BE2C (cell line): ENCODE measurements around the gene SLC44A1.

ENCODE experiments used
- DNase-seq: peaks from one replicate; pipeline ENCODE4 v3.0.0-alpha.2; 2020
- H3K27me3 ChIP-seq: fragments of 250-450 bp; sonication (Bioruptor Pico); 2 replicates; pipeline ENCODE4 v1.5.1; 2020; ENCODE audit warnings: mild to moderate bottlenecking
- H3K36me3 ChIP-seq: fragments of 250-450 bp; sonication (Bioruptor Pico); 2 replicates; pipeline ENCODE4 v1.5.1; 2020; ENCODE audit warnings: mild to moderate bottlenecking
- H3K4me1 ChIP-seq: fragments of 250-450 bp; sonication (Bioruptor Pico); 2 replicates; pipeline ENCODE4 v1.5.1; 2020
- H3K4me3 ChIP-seq: 2 replicates; pipeline ENCODE4 v1.5.1; 2011; ENCODE audit warnings: low read depth, low read length
- H3K9me3 ChIP-seq: fragments of 250-450 bp; sonication (Bioruptor Pico); 2 replicates; pipeline ENCODE4 v1.5.1; 2020
- CTCF ChIP-seq: IDR thresholded peaks from 2 replicates; pipeline ENCODE4 v1.5.1; 2012; ENCODE audit warnings: mild to moderate bottlenecking, low read depth, low read length

The SLC44A1 gene

GRCh38 chr9:105431424-105432246 is 187.2 kb downstream of the SLC44A1 start:
- no peaks in the 10 kb centered on the region for H3K27me3 ChIP-seq
- H3K4me3 ChIP-seq: no peak overlapping the region
- no peaks in the 10 kb centered on the region for H3K4me1 ChIP-seq
- TF ChIP-seq CTCF: no peak
- H3K36me3 ChIP-seq: no peaks in the 10 kb centered on the region
- no peaks in the 10 kb centered on the region for H3K9me3 ChIP-seq
- DNase-seq: no peak

GRCh38 chr9:105432247-105432842 is 187.9 kb downstream of the SLC44A1 start:
- Histone ChIP-seq H3K36me3 (no peaks in the 10 kb centered on the region), H3K4me3 (no peak overlapping the region), H3K4me1 (no peaks in the 10 kb centered on the region), H3K27me3 (no peaks in the 10 kb centered on the region), H3K9me3 (no peaks in the 10 kb centered on the region)
- DNase-seq: no peak
- TF ChIP-seq CTCF: no peak

DNA sequence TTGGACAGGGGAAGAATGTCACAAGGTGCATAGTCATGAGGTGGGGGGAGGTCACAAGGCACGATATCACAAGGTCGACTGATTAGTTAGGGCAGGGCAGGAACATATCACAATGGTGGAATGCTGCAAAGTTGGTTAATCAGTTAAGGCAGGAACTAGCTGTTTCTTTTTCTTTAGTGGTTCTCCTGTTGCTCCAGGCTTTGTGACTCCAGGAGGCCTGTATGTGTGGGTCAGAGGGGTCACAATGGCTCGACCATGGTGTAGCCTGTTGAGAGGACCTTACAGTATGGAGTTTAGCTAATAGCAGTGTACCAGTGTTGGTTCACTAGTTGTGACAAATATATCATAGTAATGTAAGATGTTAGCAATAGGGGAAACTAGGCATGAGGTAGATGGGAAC is 191.0 kb downstream of the SLC44A1 start:
- H3K9me3 ChIP-seq: no peaks in the 10 kb centered on the region
- no peaks in the 10 kb centered on the region for H3K27me3 ChIP-seq
- H3K4me1 ChIP-seq: no peaks in the 10 kb centered on the region
- DNase-seq: no peak
- no peak overlapping the region for H3K4me3 ChIP-seq
- H3K36me3 ChIP-seq: no peaks in the 10 kb centered on the region
- TF ChIP-seq CTCF: no peak

- Histone ChIP-seq H3K9me3 (no peaks in the 10 kb centered on the region), H3K36me3 (no peaks in the 10 kb centered on the region), H3K27me3 (no peaks in the 10 kb centered on the region), H3K4me1 (no peaks in the 10 kb centered on the region; the same call in 1 of the 2 replicates), H3K4me3 (no peak overlapping the region)
- TF ChIP-seq CTCF: no peak
- DNase-seq: no peak
These were observed 192.3 kb downstream of the SLC44A1 start for GRCh38 chr9:105436783-105437182.

DNA sequence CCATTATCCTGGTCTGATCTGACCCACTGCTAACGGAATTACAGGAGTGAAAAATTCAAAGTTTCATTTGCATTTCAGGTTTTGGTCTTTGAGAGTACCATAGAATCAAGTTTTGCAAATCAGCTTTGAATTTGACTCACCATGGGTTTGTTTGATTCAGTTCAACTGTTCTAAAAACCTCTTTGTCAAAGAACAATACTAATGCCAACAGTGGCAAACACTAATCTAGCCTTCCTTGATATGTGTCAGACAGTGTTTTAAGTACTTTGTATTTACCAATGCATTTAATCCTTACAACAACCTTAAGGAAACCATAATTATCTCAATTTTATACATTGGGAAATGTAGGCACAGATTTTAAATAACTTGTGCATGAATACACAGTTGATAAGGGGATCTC is 193.3 kb downstream of the SLC44A1 start:
- no peak for TF ChIP-seq CTCF
- no peaks in the 10 kb centered on the region for H3K27me3 ChIP-seq
- no peaks in the 10 kb centered on the region for H3K9me3 ChIP-seq
- no peaks in the 10 kb centered on the region for H3K36me3 ChIP-seq
- no peak overlapping the region for H3K4me3 ChIP-seq
- DNase-seq: no peak
- H3K4me1 ChIP-seq: peaks cover 1% of the 10 kb centered on the region
